LNCaP clone FGC (cell line): ENCODE data around the gene SOCS7.

Experiments used
- DNase-seq: peaks from one replicate; pipeline ENCODE4 v3.0.0-alpha.2; 2011; ENCODE audit warnings: low read depth
- H3K4me3 ChIP-seq: 2 replicates; pipeline ENCODE4 v1.5.1; 2011; ENCODE audit warnings: mild to moderate bottlenecking, low read depth, low read length, control low read depth
- TF ChIP-seq, protein P1 (sequence below): IDR thresholded peaks from 2 replicates; pipeline ENCODE4 v1.5.1; 2012; ENCODE audit warnings: mild to moderate bottlenecking; ENCODE audit not compliant: control insufficient read depth, insufficient read depth; ENCODE audit errors: extremely low read depth

SOCS7 gene

DNA sequence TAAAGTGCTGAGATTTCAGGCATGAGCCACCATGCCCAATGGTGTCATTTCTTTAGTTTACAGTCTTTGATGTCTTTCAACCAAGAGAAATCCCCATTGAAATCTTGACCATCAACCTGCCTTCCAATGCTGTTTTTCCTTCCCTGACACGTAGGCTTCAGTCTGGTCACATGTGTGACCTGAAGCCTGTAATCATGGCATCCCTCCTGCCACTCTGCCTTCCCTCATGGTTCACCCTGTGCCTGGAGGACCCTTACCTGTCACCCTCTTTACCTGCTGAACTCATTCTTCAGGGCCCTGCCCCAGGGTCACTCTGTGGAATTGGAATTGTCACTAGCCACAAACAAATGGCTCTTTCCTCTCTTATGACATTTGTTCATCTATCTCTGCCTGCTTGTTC is 58.6 kb downstream of the SOCS7 start:
- DNase-seq, result no peak
- TF ChIP-seq, protein P1, sequence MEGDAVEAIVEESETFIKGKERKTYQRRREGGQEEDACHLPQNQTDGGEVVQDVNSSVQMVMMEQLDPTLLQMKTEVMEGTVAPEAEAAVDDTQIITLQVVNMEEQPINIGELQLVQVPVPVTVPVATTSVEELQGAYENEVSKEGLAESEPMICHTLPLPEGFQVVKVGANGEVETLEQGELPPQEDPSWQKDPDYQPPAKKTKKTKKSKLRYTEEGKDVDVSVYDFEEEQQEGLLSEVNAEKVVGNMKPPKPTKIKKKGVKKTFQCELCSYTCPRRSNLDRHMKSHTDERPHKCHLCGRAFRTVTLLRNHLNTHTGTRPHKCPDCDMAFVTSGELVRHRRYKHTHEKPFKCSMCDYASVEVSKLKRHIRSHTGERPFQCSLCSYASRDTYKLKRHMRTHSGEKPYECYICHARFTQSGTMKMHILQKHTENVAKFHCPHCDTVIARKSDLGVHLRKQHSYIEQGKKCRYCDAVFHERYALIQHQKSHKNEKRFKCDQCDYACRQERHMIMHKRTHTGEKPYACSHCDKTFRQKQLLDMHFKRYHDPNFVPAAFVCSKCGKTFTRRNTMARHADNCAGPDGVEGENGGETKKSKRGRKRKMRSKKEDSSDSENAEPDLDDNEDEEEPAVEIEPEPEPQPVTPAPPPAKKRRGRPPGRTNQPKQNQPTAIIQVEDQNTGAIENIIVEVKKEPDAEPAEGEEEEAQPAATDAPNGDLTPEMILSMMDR, result no peak
- no peak overlapping the region for H3K4me3 ChIP-seq

GRCh38 chr17:38415250-38416194 is 63.9 kb downstream of the SOCS7 start:
- TF ChIP-seq, protein P1, result no peak
- DNase-seq, result no peak
- no peak overlapping the region for H3K4me3 ChIP-seq

DNA sequence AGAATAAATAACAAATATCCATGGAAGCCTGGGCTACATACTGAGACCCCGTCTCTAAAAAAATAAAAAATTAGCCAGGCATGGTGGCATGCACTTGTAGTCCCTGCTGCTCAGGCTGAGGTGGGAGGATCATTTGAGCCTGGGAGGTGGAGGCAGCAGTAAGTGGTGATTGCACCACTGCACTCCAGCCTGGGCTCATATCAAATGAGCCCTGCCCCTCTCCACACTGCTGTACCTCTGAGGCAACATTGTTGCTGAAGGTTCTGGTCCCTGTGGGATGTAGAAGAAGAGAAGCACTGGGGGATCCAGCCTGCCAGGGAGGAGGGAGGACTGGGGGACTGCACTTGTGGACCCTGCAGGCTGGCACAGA is 65.2 kb downstream of the SOCS7 start:
- TF ChIP-seq, protein P1, result no peak
- H3K4me3 ChIP-seq, result no peak overlapping the region
- no peak for DNase-seq

DNA sequence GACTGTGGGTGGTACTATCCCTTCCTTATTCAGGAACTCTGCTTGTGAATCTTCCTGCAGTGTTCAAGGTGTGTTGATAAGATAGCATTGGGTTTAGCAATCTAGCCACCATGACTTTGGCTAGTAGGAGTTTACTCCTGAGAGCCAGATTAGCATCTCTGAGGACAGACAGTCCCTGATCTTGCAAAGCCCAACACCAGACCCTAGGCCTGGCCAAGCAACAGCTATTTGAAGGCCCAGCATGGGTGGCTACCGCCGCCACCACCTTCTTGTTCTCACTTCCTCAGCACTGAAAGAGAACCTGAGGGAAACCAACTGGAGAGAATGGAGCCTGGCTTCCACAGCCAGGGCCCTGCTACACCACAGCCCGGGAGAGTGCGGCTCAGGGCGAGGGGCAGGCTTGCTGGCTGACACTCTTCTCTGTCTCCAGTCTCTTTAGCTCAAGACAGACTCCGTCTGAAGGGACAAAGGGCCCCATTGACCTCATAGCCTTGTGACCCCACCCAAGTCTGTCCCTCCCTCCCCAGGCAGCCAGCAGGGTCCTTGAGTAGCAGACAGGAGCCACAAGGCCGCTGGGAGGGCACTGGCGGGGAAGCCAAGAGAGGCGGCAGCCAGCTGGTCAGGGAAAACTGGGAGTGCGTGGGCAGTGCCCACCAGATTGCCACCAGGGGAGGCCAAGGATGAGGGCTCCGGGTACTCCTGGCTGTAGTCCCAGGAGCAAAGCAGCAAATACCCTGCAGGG is 65.7 kb downstream of the SOCS7 start:
- no peak overlapping the region for H3K4me3 ChIP-seq
- no peak for DNase-seq
- TF ChIP-seq, protein P1, result no peak

DNA sequence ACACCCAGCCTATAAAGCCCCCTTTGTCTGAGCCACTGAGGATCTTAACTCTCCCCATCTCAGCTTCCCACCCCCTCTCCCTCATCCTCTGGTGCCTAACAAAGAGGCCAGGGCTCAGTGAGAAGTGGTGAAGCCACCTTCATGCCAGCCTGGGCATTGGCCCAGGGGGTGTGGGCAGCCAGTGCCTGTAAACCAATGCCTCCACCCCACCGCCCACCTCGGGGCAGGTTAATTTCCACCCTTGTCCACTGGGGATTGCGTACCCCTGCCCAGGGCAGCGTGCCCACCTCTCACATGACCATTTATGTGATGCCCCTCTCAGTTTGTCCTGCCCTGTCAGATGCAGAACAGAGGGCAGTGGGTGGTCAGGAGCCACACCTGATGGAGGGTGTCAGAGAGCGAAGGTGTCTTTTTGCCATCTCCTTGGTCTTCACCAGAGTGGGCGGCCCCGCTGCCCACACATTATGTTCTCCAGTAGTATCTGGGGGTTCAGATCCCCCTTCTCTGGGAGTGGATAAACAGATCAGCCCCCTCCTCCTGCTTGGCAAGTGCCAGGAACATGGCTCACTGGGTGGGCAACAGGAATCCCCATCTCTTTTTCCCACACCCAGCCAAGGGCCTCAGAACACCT is 66.5 kb downstream of the SOCS7 start:
- no peak overlapping the region for H3K4me3 ChIP-seq
- TF ChIP-seq, protein P1, result no peak
- no peak for DNase-seq

GRCh38 chr17:38418693-38419507 is 67.3 kb downstream of the SOCS7 start:
- H3K4me3 ChIP-seq, result no peak overlapping the region
- TF ChIP-seq, protein P1, result no peak
- DNase-seq, result no peak
